GM21576 (cell line): Measurements from ENCODE around the gene POLDIP3.
"Not testable (repeated sequence)": the region's sequence is repeated elsewhere in the genome, so short reads cannot be mapped to it uniquely, and the experiment has no call there.

ENCODE experiments used
- ATAC-seq: cut with Tn5 transposase; IDR thresholded peaks from one replicate; pipeline ENCODE4 v1.9.1; 2021; ENCODE audit warnings: mild to moderate bottlenecking, moderate library complexity; ENCODE audit not compliant: unreplicated experiment

The POLDIP3 gene

DNA sequence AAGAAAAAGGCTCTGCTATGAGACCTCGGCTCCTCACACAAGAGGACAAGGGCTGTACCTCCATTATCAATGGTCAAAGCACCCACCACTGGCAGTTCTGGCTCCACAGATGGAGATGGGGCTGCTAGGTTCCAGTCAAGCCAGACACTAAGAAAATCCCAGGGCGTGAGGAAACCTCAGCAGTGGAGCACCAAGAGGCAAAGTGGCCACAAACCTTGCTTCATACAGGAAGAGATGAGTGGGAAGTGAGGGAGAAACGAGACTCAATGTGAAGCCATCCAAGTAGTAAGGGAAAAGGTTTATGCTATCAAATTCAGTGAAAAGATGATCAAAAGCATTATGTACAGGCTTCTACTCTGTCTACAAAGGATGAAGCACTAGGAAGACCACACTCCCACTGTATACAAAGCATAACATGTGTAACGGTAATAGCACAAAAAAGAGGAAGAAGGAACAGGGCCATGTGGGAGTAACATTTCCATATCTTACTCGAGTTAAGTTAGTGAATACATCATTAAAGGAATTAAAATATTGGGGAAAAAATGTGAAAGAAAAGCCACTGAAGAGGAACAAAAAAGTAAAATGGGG lies 27.0 kb downstream of the POLDIP3 start:
- ATAC-seq, result no peak

DNA sequence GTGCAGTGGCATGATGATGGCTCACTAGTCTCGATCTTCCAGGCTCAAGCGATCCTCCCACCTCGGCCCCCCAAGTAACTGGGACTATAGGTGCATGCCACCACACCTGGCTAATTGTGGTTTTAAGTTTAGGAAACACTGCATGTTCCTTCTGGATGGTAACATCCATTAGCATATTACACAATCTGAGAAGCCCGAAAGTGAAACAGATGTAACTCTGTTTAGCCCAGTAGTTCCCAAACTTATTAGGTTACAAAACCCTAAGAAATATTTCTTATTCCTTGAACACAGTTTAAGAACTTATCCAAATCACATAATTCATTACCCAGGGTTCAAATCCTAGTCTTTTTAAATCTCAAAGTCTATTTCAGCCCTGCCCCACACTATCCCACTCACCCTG lies 28.3 kb downstream of the POLDIP3 start:
- ATAC-seq, result no peak

DNA sequence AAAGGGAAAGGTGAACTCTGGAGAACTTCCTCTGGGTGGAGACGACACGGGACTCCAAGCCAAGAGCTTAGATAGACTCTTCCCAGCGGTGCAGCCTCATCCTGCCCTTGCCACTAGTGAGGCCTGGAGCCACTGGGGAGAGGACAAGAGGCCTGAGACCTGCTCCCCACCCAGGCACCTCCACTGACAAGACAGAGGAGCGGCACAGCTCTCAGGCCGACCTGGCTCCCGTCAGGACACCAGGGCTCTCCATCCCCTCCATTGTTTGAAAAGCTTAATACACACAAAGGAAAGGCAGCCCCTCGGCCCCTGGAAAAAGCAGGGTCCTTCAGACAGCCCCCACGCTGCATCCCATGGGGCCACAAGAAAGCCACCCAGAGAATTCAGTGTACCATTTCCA lies 29.6 kb downstream of the POLDIP3 start:
- no peak for ATAC-seq

DNA sequence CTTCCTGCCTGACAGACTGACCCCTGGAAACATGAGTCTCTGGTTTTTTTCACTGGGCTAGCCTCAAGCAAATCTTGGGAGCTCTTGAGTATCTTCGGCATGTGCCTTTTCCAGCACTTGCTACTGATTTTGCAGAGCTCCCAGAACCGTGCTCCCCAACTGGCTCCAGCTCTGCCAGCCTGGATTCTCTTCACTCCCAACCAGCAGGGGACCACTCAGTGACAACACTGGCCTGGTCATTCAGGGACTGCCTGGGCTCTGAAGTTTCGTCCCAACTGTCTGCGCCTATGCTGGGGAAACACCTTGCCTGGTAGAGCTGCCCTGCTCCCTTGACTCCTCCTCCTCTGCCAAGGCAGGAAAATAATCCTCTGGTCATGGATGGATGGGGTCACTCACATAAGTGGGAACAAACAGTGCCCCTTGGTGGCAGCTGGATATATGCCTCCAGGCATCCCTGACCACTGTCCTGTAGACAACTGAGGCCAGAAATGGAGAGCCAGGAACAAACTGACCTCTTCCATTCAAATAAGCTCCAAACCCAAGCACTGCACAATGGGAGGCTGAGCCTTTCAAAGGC lies 30.2 kb downstream of the POLDIP3 start:
- ATAC-seq, result no peak

DNA sequence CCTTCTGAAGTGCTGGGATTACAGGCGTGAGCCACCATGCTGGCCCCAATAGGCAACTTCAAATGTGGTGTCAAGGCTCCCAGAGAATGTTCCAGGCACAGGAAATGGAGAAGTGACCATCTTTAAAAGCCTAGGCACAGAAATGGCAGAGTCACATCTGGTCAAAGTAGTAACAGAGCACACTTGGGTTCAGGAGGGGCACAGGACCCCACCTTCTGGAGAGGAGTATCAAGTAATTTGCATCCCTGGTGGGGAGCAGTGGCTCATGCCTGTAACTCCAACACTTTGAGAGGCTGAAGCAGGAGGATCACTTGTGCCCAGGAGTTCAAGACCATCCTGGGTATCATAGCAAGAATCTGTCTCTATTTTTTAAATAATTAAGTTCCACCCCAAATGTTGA lies 31.7 kb downstream of the POLDIP3 start:
- no peak for ATAC-seq

DNA sequence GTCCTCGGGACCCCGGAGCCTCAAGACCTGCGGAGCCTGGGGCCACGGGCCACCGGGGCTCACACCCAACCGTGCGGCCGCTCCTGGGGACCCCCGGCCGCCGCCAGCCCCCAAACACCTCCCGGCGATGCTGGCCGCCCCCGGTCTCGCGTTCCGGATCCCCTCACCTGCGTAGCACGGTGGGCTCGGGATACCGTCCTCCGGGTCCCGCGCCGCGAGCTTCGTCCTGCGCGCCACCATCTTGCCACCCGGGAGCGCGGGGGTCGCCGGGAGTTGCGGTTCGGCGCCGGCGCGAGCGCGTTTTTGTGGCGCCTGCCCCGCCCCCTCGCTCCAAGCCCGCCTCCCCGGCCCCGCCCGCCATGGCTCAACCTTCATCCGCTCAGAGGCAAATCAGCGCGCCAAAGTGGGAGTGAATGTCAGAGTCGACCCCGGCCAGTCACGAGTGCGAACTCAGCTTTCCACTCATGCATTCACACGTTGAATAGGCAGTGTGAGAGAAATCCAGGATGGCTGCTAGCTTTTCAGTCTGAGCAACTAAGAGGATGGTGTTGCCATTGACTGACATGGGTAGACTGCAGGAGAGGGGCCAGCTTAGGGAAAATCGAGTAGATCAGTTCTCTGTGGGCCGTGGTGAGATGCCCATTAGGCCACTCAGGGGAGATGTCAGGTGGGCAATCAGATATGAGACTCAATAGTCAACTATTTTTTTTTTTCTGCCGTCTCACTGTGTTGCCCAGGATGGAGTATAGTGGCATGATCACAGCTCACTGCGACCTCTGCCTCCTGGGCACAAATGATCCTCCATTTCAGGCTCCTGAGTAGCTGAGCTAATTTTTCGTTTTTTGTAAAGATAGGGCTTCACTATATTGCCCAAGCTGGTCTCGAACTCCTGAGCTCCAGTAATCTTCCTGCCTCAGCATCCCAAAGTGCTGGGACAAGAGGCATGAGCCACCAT lies 32.6 kb downstream of the POLDIP3 start:
- ATAC-seq, result peak; percentile 52

DNA sequence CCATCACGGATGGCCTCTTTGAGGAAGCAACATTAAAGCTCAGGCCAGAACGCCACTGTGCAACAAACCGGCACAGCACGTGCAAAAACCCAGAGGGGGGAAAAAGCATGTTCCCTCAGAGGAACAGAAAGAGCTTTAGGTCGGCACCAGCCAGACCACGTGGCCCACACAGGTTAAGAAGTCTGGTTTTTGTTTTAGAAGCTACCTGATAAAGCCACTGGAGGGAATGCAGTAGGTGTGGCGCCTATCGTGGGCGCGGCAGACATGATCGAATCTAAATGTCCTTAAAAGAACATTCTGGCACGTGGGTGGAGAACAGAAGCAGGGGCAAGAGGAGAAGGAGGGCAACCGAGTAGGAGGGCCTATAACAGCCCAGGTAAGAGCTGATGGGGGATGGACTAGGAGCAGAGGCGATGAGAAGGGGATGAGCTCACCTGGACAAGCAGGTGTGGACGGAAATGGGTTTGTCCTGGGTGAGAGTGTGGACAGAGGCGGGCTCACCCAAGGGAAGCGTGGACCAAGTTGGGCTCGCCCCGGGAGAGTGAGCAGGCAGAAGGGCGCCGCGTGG lies 33.4 kb downstream of the POLDIP3 start:
- ATAC-seq, result not testable (repeated sequence)

DNA sequence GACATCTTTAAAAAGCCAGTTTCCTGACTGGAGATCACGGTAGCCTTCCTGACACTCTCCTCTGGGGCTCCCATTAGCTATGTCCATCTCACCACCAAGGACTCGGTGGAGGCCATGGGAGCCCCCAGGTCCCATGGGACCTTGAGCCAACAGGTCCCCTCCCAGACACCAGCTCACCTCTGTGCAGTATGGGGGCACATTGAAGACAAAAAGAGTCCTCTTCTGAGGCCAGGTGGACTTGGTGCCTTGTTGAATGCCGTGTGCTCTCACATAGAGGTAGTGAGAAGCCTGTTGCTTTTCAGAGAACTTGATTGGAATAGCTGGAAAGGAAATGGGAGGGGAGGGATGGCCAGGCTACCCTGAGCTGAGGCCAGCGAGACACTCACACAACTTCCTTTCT lies 34.6 kb downstream of the POLDIP3 start:
- not testable (repeated sequence) for ATAC-seq

DNA sequence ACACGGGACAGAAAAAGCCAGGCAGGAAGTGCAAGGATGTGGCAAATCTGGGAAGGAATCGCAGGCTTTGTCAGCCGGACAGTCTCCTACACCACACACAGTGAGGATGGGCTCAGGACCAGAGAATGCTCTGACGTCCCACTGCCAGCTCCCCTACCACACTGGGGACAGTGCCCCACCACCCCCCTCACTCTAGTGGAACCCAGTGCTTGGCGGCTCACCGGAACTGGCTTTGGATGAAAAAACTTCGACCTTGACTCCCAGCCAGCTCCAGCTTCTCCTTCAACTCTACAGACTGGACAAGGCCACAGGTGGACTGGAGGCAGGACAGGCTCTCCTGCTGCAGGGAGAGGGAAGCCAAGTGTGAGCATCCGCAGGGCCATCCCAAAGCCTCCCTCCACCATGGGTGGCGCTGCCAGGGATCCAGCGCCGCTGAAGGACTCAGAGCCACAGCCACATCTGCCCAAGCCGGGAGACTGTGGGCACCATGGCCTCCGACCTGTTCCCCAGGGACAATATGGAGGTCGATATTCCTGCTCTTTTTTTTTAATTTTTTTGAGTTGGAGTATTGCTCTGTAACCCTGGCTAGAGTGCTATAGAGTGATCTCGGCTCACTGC lies 37.0 kb downstream of the POLDIP3 start:
- ATAC-seq, result no peak

DNA sequence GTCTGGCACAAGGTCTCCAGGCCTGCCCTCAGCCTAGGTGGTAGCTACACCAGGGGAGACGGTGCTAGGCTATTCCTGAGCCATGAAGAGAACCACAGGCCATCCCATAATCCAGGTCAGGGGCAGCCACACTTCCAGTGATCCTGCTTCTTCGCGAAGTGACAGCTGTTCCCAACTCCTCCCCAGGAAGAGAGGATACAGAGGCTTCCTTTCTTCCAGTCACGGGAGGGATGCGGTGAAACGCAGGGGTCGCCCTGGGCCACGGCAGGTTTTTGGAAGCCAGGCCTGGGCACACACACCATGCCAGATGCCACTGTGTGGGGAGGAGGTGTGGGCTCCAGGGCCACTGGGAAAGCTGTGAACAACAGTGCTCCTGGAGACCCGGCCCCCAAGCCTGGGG lies 37.5 kb downstream of the POLDIP3 start:
- not testable (repeated sequence) for ATAC-seq

DNA sequence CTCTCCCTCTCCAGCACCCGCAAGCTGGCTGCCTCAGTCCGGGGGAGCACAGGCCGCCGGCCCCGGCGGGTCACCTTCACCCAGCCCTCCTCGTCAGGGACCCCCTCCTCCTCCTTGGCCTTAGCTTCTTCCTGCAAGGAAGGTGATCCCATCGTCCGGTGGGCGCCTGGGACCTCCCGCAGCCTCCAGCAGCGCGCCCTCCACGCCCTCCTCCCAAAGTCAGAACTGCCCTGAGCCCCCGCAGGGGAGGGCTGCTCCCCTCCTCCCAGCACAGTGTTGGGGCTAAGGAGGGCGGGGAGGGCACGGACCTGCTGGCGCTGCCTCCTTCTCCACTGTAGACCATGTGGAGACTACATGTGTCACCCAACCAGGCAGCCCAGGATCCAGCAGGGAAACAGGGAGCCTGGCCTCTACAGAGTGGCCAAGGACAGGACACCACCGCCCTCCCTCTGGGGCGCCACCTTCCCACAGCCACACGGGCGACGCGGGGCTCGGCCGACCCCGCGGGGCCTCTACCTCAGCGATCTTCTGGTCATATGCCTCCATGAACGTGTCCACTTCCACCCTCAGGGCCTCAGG lies 38.6 kb downstream of the POLDIP3 start:
- not testable (repeated sequence) for ATAC-seq

DNA sequence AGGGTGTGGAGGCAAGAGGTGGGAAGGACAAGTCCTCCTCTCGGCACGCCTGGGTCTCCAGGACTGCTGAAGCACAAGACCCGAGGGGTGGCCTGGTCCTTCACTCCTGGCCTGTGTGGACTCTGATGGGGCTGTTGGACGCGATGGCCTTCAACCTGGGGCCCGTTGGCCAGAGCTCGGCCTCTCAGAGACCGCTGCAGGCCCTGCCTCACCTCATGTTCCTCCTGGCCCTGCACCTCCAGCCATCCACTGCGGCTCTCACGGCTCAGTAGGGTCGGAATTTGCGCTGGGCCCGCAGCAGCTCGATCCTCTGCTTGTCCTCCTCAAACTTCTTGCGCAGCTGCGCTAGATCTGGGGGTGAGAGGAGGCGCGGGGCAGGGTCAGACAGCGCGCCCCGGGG lies 40.2 kb downstream of the POLDIP3 start:
- ATAC-seq, result not testable (repeated sequence)

DNA sequence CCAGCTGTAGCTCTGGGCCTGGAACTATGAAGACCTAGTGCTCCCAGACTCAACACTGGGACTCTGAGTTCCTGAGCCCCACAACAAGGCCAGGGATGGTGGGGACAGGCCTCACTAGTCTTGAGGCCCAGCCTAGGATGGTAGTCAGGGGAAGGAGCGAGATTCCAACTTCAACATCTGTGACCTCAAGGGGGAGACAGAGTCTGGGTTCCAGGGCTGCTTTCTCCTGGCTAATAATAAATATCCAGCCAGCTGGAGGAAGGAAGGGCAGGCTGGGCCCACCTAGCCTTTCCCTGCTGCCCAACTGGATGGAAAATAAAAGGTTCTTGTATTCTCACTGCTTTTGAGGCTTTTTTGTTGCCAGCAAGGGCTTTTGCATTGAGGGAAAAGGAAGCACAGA lies 40.6 kb downstream of the POLDIP3 start:
- ATAC-seq, result not testable (repeated sequence)

DNA sequence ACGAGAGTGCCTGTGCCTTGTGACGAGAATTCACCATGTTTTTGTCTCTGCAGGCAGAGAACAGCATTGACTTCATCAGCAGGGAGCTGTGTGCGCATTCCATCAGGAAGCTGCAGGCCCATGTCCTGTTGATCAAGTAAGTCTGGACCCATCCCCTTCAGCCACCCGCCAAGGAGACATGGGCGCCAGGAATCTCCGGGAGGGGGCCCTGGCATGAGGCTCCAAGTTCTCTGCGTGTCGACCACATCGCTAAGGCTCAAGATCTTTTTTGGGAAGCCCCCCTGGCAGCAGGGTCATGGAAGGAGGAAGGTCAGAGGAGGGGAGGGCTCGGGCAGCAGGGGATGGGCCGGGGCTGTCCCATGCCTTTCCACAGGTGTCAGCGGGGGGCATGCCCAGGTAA lies 43.6 kb downstream of the POLDIP3 start:
- not testable (repeated sequence) for ATAC-seq

DNA sequence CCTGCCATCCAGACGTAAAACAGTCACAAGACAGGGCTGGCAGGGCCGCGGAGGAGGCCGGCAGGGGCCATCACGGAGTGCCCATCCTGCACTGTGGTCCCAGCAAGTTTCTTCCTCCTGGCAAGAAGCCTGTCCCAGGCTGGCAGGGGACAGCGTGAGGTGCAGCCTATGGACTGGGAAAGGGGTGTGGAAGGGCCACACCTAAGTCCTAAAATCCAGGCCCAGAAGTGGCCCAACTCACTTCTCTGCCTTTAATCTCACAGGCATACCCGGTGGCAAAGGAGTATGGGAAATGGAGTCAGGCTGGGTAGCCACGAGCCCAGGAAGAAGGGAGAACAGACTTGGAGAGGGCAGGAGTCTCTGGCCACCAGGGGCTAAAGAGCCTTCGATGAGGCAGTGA lies 44.1 kb downstream of the POLDIP3 start:
- not testable (repeated sequence) for ATAC-seq

DNA sequence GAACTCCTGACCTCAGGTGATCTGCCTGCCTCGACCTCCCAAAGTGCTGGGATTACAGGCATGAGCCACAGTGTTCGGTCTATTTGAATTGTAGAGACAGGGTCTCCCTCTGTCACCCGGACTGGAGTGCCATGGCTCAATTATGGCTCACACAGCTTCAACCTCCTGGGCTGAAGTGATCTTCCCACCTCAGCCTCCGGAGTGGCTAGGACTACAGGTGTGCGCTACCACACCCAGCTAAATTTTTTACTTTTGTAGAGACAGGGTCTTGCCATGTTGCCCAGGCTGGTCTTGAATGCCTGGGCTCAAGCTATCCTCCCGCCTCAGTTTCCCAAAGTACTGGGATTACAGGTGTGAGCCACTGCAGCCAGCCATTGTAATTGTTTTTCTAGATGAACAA lies 46.7 kb downstream of the POLDIP3 start:
- ATAC-seq, result not testable (repeated sequence)

DNA sequence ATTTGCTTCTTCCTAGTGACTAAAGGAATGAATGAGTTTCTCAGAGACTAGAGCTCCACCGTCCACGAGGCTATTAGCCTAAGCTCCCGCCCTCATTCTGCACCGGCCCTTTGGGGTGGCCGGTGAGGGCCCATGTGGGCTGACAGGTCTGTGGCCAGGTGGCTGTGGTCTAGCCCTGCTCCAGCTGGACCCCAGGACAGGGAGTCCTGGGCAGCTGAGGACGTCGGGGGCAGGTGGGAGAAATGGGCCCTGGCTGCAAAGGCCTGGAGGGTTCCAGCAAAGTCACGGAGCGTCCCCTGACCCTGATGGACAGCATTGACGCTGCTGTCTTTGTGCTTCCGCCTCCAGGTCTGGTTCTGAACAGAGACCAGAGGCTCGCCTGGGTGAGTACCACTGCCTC lies 48.7 kb downstream of the POLDIP3 start:
- no peak for ATAC-seq

DNA sequence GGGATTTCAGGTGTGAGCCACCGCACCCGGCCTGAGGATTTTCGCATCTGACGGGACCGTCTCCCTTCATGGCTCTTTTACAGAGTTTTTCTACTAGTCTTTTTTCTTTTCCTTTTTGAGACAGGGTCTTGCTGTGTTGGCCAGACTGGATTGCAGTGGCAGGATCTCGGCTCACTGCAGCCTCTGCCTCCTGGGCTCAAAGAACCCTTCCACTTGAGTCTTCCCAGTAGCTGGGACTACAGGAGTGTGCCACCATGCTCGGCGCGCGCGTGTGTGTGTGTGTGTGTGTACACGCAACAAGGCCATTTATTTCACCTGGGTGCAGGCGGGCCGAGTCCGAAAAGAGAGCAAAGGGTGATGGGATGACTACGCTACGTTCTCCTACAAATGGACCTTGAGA lies 50.0 kb downstream of the POLDIP3 start:
- no peak for ATAC-seq

DNA sequence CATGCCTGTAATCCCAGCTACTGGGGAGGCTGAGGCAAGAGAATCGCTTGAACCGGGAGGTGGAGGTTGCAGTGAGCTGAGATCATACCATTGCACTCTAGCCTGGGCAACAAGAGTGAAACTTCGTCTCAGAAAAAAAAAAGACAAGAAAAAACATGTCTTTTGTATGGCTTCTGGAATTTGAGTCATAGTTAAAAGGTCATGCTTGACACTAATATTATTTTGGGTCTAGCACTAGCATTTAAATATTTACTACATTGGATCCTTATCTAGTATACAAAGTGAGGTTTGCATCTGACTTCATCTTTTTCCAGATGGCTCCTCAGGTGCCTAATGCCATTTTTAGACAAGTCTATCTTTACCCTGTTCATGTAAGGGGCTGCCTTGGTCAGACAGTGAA lies 50.7 kb downstream of the POLDIP3 start:
- ATAC-seq, result not testable (repeated sequence)

DNA sequence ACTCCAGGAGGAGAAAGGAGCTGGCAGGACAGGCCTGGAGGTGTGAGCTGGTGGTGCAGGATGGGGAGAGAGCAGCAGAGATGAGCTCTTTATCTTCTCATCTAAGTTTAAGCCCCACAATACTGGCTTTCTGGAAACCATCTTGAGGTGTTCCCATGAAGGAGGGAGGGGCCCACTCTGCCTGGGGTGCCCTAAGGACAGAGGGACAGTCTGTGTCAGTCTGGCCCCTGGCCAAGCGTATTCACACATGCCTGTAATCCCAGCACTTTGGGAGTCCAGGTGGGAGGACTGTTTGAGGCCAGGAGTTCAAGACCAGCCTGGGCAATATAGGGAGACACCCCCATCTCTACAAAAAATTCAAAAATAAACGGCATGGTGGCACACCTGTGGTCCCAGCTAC lies 52.0 kb downstream of the POLDIP3 start:
- no peak for ATAC-seq

DNA sequence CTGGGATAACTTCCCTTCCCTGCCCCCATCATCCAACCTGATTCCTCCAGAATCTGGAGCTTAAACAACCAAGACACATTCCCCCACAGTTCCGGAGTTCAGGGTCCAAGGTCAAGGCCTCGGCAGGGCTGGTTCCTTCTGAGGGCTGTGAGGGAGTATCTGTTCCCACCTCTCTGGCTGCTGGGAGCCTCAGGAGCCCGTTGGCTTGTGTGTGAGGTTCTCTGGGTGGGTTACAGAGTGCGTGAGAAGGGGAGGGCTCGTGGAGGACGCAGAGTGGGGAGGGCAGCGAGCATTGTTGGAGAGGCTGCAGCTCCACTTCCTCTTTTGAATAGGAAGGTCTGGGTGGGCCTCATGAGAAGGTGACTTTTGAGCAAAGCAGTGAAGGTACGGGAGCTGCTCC lies 52.4 kb downstream of the POLDIP3 start:
- no peak for ATAC-seq
